GM21367 (cell line): ENCODE data around the gene TWIST2.

Experiments
- ATAC-seq: cut with Tn5 transposase; IDR thresholded peaks from one replicate; pipeline ENCODE4 v1.9.1; 2021; ENCODE audit not compliant: unreplicated experiment

Gene TWIST2

GRCh38 chr2:238888781-238889180 lies 40.9 kb downstream of the TWIST2 start:
- no peak for ATAC-seq

GRCh38 chr2:238890131-238890530 lies 42.2 kb downstream of the TWIST2 start:
- ATAC-seq = no peak

GRCh38 chr2:238890618-238891456 lies 43.0 kb downstream of the TWIST2 start:
- ATAC-seq = no peak

- ATAC-seq = no peak
These were observed 43.7 kb downstream of the TWIST2 start for GRCh38 chr2:238891457-238892203.

- no peak for ATAC-seq
These were observed 44.3 kb downstream of the TWIST2 start for GRCh38 chr2:238892204-238892500.

- no peak for ATAC-seq
These were observed 44.9 kb downstream of the TWIST2 start for GRCh38 chr2:238892796-238893195.

- no peak for ATAC-seq
These were observed 45.6 kb downstream of the TWIST2 start for GRCh38 chr2:238893349-238894000.

- no peak for ATAC-seq
These were observed 46.5 kb downstream of the TWIST2 start for GRCh38 chr2:238894226-238894949.

GRCh38 chr2:238894950-238895298 lies 47.0 kb downstream of the TWIST2 start:
- no peak for ATAC-seq

GRCh38 chr2:238895361-238895882 lies 47.5 kb downstream of the TWIST2 start:
- no peak for ATAC-seq

- no peak for ATAC-seq
These were observed 48.2 kb downstream of the TWIST2 start for GRCh38 chr2:238895891-238896600.

- no peak for ATAC-seq
These were observed 48.8 kb downstream of the TWIST2 start for GRCh38 chr2:238896641-238897040.

GRCh38 chr2:238897122-238897880 lies 49.4 kb downstream of the TWIST2 start:
- ATAC-seq = no peak

GRCh38 chr2:238897911-238898311 lies 50.0 kb downstream of the TWIST2 start:
- no peak for ATAC-seq

- no peak for ATAC-seq
These were observed 50.8 kb downstream of the TWIST2 start for GRCh38 chr2:238898534-238899281.

GRCh38 chr2:238899386-238899785 lies 51.5 kb downstream of the TWIST2 start:
- no peak for ATAC-seq

GRCh38 chr2:238900511-238900910 lies 52.6 kb downstream of the TWIST2 start:
- no peak for ATAC-seq

- ATAC-seq = no peak
These were observed 53.7 kb downstream of the TWIST2 start for GRCh38 chr2:238901461-238902057.

- ATAC-seq = no peak
These were observed 54.4 kb downstream of the TWIST2 start for GRCh38 chr2:238902285-238902684.
